BLaER1 (cell line): ENCODE results near the gene OCSTAMP.

ENCODE experiments used
- H3K27ac ChIP-seq: shearing (Covaris generic); formaldehyde crosslinking; 2 replicates; pipeline ENCODE4 v1.8.1; 2022
- H3K27me3 ChIP-seq: shearing (Covaris generic); formaldehyde crosslinking; 2 replicates; pipeline ENCODE4 v1.8.1; 2022
- H3K36me3 ChIP-seq: shearing (Covaris generic); formaldehyde crosslinking; 2 replicates; pipeline ENCODE4 v1.8.1; 2022
- H3K4me1 ChIP-seq: shearing (Covaris generic); formaldehyde crosslinking; 2 replicates; pipeline ENCODE4 v1.8.1; 2022
- H3K4me2 ChIP-seq: shearing (Covaris generic); formaldehyde crosslinking; 2 replicates; pipeline ENCODE4 v1.8.1; 2022
- H3K4me3 ChIP-seq: shearing (Covaris generic); formaldehyde crosslinking; 2 replicates; pipeline ENCODE4 v1.8.1; 2022
- H3K9ac ChIP-seq: shearing (Covaris generic); formaldehyde crosslinking; 2 replicates; pipeline ENCODE4 v1.8.1; 2022
- H3K9me3 ChIP-seq: shearing (Covaris generic); formaldehyde crosslinking; 2 replicates; pipeline ENCODE4 v1.8.1; 2022
- H4K20me1 ChIP-seq: shearing (Covaris generic); formaldehyde crosslinking; 2 replicates; pipeline ENCODE4 v1.8.1; 2022
- Cebpa-rat ChIP-seq: shearing (Covaris generic); IDR thresholded peaks from 2 replicates; pipeline ENCODE4 v1.8.1; 2022

OCSTAMP gene

DNA sequence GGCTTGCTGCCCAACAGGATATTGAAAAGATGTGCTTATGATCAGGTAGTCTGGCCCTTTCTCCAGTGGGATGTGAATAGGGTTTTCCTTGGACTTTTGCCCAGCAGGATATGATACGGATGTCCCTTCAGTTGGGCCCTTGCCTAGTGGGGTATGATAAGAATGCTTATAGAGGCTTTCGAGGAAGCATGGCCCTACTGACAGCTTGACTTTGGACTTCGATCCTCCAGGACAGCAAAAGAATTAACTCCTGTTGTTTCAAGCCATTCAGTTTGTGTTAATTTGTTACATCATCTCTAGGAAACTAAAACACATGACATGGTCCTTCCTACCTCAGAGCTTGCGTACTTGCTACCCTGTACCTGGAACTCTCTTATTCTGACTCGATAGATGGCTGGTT lies 27.3 kb downstream of the OCSTAMP start:
- no peaks in the 10 kb centered on the region for H3K9me3 ChIP-seq
- H3K4me2 ChIP-seq: no peak overlapping the region
- TF ChIP-seq Cebpa-rat: no peak
- H3K36me3 ChIP-seq: no peaks in the 10 kb centered on the region
- H3K4me3 ChIP-seq: no peak overlapping the region
- no peaks in the 10 kb centered on the region for H4K20me1 ChIP-seq
- no peaks in the 10 kb centered on the region for H3K27me3 ChIP-seq
- no peak overlapping the region for H3K9ac ChIP-seq
- no peaks in the 10 kb centered on the region for H3K4me1 ChIP-seq
- H3K27ac ChIP-seq: no peak overlapping the region

DNA sequence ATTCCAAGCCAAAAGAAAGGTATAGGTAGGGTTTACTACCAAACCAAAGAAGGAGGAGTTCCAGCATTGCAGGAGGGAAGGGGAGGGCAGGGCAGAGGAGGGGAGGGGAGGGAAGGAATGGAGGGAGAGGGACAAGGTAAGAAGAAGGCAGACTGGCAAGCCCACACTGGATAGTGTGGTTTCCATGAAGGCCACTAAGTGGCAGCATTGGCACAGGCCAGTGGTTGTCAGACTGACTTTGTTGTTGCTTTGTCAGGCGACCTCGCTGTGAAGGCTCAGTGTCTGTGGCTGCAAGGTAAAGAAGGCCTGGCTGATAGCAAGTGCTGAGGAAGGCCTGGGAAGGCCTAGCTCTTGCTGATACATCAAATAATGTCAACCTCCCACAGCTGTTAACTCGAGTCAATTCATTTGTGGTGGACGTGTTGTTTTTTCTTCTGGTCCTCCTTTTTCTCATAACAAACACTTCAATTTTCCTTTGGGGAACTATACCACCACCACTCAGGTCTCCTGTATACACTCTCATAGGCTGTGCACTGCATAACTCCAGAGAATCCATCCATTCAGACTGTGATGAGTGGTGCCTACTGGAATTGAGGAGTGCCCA lies 29.4 kb downstream of the OCSTAMP start:
- Histone ChIP-seq H3K9ac (no peak overlapping the region), H4K20me1 (no peaks in the 10 kb centered on the region), H3K4me2 (no peak overlapping the region), H3K4me1 (no peaks in the 10 kb centered on the region), H3K4me3 (no peak overlapping the region), H3K36me3 (no peaks in the 10 kb centered on the region), H3K27ac (no peak overlapping the region), H3K9me3 (no peaks in the 10 kb centered on the region), H3K27me3 (no peaks in the 10 kb centered on the region)
- no peak for TF ChIP-seq Cebpa-rat

DNA sequence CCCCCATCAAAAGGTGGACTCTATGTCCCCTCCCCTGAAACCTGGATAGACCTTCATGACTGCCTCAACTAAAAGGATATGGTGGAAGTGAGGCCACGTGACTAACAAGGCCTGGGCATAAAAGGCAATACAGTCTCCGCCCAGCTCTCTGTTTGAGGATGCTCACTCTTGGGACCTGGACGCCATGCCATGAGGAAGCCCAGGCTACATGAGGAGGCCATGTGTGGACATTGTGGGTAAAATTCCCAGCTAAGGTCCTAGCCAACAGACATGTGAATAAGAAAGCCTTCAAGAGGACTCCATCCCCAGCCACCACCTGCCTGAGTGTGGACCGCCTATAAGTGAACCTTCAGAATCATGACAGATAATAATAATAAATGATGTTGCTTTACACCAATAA lies 29.9 kb downstream of the OCSTAMP start:
- no peaks in the 10 kb centered on the region for H3K36me3 ChIP-seq
- H3K4me3 ChIP-seq: no peak overlapping the region
- no peak for TF ChIP-seq Cebpa-rat
- no peak overlapping the region for H3K27ac ChIP-seq
- no peaks in the 10 kb centered on the region for H4K20me1 ChIP-seq
- no peak overlapping the region for H3K4me2 ChIP-seq
- H3K9ac ChIP-seq: no peak overlapping the region
- no peaks in the 10 kb centered on the region for H3K27me3 ChIP-seq
- H3K4me1 ChIP-seq: no peaks in the 10 kb centered on the region
- H3K9me3 ChIP-seq: no peaks in the 10 kb centered on the region

DNA sequence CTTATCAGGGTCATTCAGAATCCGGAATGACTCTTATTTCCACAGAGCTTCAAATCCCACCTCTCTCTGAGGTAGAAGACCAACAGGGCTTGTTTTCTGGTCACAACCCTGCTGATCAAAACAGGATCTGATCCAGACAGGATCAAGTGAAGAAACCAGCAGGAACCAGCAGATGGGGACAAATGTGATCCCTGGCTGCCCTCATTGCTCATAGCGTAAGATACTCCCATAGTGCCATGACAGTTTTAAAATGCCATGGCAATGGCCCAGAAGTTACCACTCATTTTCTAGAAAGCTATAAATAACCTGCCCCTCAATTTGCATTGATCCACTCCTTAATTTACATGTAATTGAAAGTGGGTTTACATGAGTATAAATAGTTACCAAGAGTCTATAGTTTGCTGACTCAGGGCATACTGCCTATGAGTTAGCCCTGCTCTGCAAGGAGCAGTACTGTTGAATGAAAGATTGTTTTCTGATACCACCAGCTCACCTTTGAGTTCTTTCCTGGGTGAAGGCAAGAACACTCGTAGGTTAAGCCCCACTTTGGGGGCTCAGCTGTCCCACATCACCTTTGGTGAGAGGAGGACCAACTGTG lies 30.9 kb downstream of the OCSTAMP start:
- no peak overlapping the region for H3K9ac ChIP-seq
- TF ChIP-seq Cebpa-rat: no peak
- H3K36me3 ChIP-seq: no peaks in the 10 kb centered on the region
- H3K27me3 ChIP-seq: no peaks in the 10 kb centered on the region
- no peak overlapping the region for H3K27ac ChIP-seq
- no peak overlapping the region for H3K4me3 ChIP-seq
- no peaks in the 10 kb centered on the region for H4K20me1 ChIP-seq
- H3K4me2 ChIP-seq: no peak overlapping the region
- no peaks in the 10 kb centered on the region for H3K9me3 ChIP-seq
- no peaks in the 10 kb centered on the region for H3K4me1 ChIP-seq

DNA sequence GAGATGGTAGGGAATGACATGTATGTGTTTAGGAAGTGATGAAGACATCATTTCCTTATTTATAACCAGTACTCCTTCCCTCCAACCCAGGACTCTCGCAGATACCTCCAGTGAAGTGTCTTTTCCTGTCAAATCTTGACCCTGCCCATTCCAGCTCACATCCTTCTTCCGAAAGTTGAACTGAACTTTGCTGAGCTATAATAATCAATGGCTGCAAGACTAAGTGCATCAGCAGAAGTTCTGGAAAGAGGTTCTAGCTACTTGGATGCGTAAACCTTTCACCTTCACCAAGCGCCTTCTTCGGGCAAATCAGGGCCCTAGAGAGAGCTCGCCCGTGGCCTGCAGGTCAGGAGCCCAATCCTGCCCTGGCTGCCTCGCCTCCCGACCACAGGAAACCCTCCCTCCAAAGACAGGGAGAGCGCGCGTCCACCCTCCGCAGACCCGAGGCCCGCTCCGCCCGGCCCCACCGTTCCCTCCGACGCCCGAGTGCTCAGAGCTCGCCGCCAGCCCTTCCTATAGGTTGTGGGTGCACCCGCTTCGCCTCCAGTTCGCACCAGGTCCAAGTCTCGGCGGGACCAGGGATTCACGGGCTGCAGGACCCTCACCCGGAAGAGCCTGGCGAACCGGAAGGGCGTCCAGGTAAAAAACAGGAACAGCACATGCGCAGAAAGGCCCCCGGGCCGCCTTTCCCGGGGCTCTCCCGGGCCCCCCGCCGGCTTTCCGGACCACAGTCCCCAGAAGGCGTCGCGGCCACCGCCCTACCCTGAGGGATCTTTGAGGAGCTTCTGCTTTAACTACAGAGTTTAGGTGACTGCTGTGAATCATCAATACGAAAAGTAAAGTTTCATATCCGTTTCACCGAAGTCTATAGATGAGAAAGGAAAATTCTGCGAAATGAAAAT lies 37.3 kb downstream of the OCSTAMP start, which contains the start of gene ZNF334:
TSS of gene ZNF334 (minus strand) at position 617 of the 902 bp plus-strand sequence. CDS start 1,457 bp downstream, outside the sequence.
- no peak within 1 kb of the TSS for H3K4me3 ChIP-seq
- no peak within 1 kb of the TSS for H3K4me2 ChIP-seq
- no peak for TF ChIP-seq Cebpa-rat
- H3K36me3 ChIP-seq: no peaks in the 10 kb centered on the region
- H3K9ac ChIP-seq: no peak within 1 kb of the TSS
- H3K27ac ChIP-seq: no peak within 1 kb of the TSS
- peaks cover 7% of the 10 kb centered on the region; the same call in 1 of the 2 replicates for H3K9me3 ChIP-seq
- peaks cover 6% of the 10 kb centered on the region for H3K4me1 ChIP-seq
- no peaks in the 10 kb centered on the region for H4K20me1 ChIP-seq
- H3K27me3 ChIP-seq: peaks cover 9% of the 10 kb centered on the region; the same call in 1 of the 2 replicates

DNA sequence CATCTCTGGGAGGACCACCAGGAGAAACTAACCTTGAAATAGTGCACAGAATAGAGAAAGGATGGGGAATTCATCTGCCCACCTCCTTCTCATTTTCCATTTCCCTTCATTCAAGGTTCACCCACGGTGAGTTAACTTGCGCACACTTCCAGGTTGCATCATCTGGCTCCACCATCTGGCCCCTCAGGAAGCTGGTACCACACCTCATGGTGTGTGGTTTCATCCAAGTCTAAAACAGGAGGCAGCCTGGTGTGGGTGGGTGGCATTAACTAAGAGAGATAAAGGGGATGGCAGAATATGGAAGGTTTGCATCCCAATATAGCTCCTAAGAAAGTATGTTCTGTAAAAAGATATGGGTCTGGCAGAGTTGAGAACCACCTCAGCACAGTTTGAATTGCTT lies 40.9 kb downstream of the OCSTAMP start:
- Histone ChIP-seq H3K9me3 (peaks cover 7% of the 10 kb centered on the region; the same call in 1 of the 2 replicates), H3K4me1 (peaks cover 10% of the 10 kb centered on the region), H3K27ac (no peak overlapping the region), H3K4me3 (no peak overlapping the region), H3K9ac (no peak overlapping the region), H3K4me2 (peak overlapping the region; percentile 3; the same call in 1 of the 2 replicates), H4K20me1 (no peaks in the 10 kb centered on the region), H3K27me3 (peaks cover 9% of the 10 kb centered on the region; the same call in 1 of the 2 replicates), H3K36me3 (no peaks in the 10 kb centered on the region)
- TF ChIP-seq Cebpa-rat: peak; percentile 20; the same call in 1 of the 2 replicates

DNA sequence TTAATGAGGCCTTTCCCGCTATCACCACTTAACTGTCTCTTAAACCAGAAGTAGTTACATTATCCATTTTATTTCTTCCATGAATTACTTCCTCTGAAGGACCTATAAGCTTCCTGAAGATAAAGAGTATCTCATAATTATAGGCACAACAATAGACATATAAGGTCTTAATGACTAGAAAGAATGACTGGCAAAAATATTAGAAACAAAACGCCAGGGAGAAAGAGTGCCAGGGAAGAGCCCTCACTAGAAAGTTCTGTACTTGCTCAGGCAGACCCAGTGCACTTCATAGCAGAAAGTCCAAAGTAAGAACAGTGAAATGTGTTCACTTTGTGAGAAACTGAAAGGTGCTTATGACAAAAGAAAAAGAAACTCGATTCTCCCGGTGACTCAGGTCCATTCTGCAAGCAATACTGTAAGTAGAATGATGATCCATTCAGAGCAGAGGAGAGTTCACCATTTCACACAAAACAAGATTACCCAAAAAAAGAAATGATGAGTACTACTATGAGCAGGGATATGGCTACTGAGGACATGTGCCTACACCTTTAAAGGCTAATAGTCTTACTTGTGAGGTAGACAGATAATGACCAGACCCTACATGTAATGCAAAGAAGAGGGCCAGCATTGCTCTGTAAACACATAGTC lies 42.6 kb downstream of the OCSTAMP start:
- Histone ChIP-seq H3K36me3 (no peaks in the 10 kb centered on the region), H4K20me1 (no peaks in the 10 kb centered on the region), H3K4me3 (no peak overlapping the region), H3K9me3 (peaks cover 10% of the 10 kb centered on the region), H3K4me2 (no peak overlapping the region), H3K27me3 (peaks cover 2% of the 10 kb centered on the region; the same call in 1 of the 2 replicates), H3K27ac (no peak overlapping the region), H3K9ac (no peak overlapping the region), H3K4me1 (peaks cover 10% of the 10 kb centered on the region)
- no peak for TF ChIP-seq Cebpa-rat

DNA sequence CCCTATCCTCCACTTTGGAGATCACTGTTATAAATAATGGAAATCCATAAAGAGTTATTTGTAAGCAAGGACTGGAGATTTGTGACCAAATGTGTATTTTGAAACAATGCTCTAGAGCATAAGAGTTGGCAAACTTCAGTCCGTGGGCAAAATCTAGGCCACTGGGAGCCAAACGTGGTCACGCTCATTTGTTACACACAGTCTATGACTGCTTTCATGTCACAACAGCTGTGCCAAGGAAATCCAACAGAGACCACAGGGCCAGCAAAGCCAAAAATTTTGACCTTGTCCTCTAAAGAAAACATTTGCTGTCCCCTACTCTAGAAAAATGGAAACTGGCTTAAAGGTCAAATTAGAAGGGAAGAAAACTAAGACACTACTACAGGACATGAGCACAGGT lies 44.9 kb downstream of the OCSTAMP start:
- Histone ChIP-seq H3K36me3 (no peaks in the 10 kb centered on the region), H3K4me3 (no peak overlapping the region), H3K4me1 (peaks cover 10% of the 10 kb centered on the region), H3K27me3 (no peaks in the 10 kb centered on the region), H4K20me1 (no peaks in the 10 kb centered on the region), H3K27ac (no peak overlapping the region), H3K9me3 (peaks cover 34% of the 10 kb centered on the region), H3K9ac (no peak overlapping the region), H3K4me2 (no peak overlapping the region)
- TF ChIP-seq Cebpa-rat: no peak

DNA sequence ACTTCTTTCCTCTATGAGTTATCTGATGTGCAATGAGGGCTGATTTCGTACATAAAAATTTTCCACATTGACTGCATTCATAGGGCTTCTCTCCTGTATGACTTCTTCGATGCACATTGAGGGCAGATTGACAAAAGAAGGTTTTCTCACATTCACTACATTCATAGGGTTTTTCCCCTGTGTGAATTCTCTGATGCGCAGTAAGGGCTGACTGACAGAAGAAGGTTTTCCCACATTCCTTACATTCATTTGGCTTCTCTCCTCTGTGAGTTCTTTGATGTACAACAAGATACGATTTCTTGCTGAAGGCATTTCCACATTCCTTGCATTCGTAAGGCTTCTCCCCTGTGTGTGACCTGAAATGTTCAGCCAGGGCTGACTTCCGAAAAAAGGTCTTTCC lies 48.5 kb downstream of the OCSTAMP start:
- Histone ChIP-seq H3K4me2 (no peak overlapping the region), H3K27me3 (no peaks in the 10 kb centered on the region), H3K9ac (no peak overlapping the region), H3K4me3 (no peak overlapping the region), H3K27ac (no peak overlapping the region), H3K4me1 (peaks cover 4% of the 10 kb centered on the region; the same call in 1 of the 2 replicates), H3K36me3 (no peaks in the 10 kb centered on the region), H3K9me3 (peaks cover 43% of the 10 kb centered on the region), H4K20me1 (no peaks in the 10 kb centered on the region)
- no peak for TF ChIP-seq Cebpa-rat
